ENCODE data around the gene ZNF536.
"Not testable (repeated sequence)": the region's sequence is repeated elsewhere in the genome, so short reads cannot be mapped to it uniquely, and the experiment has no call there.

ZNF536 gene

DNA sequence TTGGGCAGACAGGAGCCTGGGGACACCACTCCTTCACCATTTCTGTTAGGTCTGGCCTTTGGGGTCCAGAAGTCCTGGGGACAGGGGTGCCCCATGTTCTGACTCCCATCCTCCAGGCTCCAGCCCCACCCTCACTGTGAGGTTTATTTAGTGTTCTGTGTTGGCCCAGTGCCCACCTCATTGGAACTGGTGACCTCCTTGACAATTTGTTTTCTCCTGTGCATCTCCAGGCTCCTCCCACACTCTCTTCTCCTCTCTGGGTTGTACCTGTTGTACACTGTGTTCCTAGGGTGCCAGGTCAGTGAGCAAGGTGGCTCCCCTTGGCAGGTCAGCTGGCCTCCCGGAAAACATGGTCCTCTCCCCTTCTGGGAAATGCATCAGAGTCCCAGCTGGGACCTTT lies 110.8 kb downstream of the ZNF536 start:
- no peak for DNase-seq (ENCODE audit: low spot score)

DNA sequence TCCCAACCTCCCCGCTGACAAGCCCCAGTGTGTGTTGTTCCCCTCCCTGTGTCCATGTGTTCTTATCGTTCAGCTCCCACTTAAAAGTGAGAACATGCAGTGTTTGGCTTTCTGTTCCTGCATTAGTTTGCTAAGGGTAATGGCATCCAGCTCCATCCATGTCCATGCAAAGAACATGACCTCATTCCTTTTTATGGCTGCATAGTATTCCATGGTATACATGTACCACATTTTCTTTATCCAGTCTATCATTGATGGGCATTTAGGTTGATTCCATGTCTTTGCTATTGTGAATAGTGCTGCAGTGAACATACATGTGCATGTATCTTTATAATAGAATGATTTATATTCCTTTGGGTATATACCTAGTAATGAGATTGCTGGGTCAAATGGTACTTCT lies 114.1 kb downstream of the ZNF536 start:
- DNase-seq (ENCODE audit: low spot score) = not testable (repeated sequence)

DNA sequence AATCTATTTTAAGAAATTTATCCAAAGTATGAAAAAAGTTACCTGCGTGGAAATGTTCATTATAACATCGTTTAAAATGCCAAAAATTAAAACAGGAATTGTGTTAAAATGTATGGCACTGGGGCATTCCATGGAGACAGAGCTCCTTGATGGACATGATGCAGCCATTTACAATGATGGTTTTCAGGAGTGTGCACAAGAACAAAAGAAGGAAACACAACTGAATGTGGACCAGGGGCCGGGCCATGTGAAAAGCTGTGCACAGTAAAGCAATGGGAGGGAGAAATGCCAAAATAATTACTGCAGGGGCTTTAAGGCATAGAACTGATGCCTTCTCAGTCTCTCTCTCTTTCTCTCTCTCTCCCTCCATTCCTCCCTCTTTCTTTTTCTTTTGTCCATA lies 115.0 kb downstream of the ZNF536 start:
- DNase-seq (ENCODE audit: low spot score) = no peak

DNA sequence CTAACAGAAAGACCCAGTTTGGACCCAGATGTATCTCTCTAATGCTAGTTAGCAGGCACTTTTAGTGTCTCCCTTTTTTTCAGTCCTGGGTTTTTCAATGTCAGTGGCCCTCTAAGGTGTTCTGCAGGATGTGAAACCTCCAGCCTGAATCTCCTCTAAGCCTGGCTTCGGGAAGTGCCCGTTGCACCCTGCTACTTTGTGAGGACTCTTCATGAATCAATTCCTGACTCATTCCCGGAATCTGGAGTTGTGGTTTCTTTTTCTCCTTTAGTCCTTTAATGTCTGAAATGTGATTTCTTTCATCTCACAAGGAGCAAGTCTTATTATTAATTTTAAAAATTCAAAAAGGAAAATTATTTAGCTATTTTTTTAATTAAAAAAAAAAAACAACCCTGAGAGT lies 116.0 kb downstream of the ZNF536 start:
- no peak for DNase-seq (ENCODE audit: low spot score)

DNA sequence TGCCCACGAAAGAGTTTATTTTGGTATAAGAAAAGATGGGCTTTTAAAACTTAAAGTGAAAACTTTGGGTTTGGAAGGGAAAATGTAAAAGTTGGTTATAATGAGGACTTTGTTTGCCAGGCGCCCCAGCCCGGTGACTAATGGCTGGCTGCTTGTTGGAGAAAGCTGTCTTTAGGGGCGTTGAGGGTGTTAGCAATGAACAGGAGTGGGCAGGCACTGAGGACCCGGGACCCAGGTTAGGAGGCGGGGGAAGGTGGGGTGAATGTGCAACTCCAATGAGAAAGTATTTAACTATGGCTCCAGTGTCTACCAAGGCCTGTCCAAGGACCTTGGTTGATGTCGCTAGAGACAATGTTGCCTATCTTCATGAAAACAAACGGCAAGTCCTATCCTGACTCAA lies 118.6 kb downstream of the ZNF536 start:
- no peak for DNase-seq (ENCODE audit: low spot score)

DNA sequence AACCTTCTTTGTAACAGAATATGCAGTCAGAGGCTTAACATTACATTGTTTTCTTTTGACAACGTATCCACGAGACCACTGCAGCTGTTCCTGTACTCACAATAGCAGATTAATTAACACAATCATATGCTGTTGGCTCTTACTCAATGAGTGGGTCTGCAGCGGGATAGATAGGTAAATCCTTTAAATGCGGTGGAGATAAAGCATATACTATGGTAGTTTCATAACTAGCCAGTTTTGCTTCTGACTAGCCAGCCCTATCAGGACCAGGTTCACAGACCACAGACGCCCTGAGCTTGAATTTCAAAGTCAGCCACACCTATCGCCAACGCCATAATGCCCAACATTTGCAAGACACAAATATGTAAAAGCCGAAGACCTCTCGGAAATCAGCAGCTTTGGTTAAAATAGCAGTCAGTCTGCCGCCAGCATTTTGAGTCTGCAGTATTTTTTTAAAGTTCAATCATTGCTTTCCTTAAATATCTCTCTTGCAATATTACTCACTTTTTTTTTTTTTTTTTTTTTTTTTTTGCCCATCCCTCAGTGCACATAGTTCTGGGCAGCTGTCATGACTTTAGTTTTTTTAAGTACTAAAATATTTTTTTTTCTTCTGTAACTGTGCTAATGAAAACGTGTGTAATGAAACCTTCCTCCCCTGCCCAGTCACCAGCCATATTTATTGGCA lies 120.5 kb downstream of the ZNF536 start:
- DNase-seq (ENCODE audit: low spot score) = peak; percentile 61

DNA sequence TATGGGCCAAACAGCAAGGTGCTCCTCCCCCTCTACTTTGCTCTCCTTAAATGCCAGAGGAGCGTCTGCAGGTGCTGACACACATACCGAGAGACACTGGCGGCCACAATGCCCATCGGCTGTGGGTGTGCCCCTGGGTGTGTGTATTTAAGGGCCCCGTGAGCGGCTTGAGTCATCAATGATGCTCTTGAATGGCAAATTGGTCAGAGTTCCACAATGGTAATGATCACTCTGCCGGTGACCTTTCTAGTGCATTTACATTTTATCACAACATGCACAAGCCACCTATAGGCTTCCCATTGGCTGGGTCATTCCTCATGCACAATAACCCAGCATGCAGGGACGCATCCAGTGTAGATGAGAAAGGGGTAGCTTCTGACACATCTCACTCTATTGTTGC lies 124.8 kb downstream of the ZNF536 start:
- DNase-seq (ENCODE audit: low spot score) = no peak

DNA sequence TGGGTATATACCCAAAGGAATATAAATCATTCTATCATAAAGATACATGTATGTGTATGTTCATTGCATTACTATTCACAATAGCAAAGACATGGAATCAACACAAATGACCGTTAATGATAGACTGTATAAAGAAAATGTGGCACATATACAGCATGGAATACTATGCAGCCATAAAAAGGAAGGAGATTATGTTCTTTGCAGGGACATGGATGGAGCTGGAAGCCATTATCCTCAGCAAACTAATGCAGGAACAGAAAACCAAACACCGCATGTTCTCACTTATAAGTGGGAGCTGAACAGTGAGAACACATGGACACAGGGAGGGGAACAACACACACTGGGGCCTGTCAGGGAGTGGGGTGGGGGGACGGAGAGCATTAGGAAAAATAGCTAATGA lies 125.9 kb downstream of the ZNF536 start:
- not testable (repeated sequence) for DNase-seq (ENCODE audit: low spot score)

DNA sequence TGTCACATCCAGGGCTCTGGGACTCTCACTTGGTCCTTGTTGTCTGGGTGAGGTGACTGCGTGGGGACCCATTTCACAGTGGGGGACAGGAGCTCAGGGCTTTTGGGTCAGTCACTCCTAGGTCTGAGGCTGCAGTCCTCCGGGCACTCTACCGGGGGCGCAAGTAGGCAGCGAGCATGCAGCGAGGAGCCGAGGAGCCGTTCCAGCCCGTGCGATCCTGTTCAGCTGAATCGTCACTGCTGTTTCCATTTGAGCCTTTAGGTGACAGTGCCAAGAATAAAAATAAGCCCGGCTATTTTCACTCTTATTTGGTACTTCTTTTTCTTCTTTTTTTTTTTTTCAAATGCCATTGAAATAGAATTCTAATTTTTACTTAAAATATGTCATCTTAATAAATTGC lies 126.5 kb downstream of the ZNF536 start:
- no peak for DNase-seq (ENCODE audit: low spot score)

DNA sequence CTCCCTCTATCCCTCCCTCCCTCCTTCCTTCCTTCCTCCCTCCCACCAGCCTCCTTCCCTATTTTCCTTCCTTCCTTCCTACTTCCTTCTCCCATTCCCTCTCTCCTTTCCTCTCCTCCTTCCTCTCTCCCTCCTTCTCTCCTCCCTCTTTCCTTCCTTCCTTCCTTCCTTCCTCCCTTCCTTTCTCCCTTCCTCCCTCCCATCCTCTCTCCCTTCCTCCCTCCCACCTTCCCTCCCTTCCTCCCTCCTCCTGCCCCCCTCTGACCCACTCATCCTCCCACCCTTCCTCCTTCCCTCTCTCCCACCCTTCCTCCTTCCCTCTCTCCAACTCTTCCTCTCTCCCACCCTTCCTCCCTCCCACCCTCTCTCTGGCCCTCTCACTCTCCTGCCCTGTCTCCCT lies 132.1 kb downstream of the ZNF536 start:
- no peak for DNase-seq (ENCODE audit: low spot score)

DNA sequence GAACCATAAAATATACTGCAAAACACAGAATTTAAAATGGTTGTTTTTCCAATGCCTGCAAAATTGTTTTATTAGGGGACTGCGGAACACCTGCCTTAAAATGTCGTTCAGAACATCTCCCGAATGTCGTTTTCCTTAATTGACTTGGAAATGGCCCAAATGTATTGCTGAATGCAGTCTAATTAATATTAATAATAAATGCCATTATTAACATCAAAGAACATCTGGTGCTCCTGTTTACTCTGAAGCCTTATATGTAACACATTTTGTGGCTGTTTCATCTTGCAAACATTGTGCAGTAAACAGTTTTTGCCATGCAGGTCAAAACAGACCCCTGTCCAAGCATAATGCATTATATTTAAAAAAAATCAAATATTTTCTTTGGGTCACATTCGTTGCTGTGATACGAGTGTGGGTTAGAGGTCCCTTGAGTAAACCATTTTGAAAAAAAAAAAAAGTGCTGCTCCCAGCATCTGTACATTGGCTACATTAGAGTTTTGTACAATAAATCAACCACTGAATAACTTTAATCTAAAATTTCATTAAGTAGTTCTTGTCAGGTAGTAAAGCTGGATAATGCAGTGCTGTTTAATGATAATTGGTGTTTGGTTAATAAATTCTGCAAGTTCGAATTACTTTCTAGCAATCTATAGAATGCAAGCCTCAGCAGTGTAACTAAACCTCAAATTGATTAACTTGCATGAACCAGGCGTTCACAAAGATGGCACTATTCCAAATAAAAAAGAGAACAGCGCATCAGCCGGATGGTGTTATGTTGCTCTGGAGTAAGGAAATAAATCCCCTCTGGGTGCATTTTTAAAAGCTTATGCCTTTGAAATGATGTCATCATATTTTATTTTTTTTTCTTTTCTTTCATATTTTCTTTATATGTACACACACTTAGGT lies 140.2 kb downstream of the ZNF536 start:
- DNase-seq (ENCODE audit: low spot score) = peak; percentile 74

DNA sequence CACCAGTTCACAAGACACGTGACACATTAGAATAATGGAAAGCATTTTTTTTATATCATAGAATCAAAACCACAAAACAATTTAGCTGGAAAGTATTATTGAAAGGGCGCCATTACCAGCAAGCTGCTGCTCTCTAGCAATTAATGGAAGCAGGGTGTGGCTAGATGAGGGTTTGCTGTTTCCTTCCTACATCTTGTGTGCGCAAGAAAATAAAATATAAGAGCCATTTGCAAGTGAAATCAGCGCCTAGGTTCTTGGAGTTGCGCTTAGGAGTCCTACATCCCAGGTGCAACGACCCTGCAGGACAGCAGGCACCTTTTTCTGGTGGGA lies 140.9 kb downstream of the ZNF536 start:
- DNase-seq (ENCODE audit: low spot score) = no peak

DNA sequence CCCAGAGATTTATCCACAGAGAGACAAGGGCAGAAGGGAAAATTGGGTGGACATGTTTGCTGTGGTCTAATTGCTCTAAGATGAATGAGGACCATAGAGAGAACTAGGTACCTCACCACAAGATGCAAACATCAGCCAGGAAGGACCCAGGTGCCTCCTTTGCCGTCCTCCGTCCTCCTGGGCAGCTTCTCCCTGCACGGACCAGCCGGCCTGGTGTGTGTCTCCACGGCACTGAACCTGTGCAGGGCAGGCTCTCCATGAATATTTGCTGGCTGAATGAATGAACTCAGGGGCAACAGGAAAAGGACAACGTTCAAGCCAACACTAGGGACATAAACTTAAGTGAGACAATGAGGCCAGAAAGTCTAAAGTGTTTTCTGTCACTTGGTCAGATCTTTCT lies 143.9 kb downstream of the ZNF536 start:
- no peak for DNase-seq (ENCODE audit: low spot score)

DNA sequence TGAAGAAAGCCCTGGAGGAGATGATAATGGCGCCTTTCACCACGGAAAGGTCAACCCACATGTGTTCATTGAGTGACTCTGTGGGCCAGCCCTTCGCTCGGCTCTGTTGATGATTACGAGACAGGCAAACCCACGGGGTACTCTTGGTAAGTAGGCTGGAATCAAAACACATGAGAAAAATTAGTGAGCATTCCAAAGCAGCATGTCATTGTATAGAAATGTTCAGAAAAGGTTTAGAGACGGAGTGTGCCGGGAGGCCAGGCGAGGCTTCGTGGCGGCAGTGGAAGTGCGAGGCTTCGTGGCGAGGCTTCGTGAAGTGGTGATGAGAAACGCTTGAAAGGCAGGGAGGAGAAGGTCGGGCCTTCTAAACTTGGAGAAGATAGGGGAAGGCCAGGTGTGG lies 144.3 kb downstream of the ZNF536 start:
- no peak for DNase-seq (ENCODE audit: low spot score)

DNA sequence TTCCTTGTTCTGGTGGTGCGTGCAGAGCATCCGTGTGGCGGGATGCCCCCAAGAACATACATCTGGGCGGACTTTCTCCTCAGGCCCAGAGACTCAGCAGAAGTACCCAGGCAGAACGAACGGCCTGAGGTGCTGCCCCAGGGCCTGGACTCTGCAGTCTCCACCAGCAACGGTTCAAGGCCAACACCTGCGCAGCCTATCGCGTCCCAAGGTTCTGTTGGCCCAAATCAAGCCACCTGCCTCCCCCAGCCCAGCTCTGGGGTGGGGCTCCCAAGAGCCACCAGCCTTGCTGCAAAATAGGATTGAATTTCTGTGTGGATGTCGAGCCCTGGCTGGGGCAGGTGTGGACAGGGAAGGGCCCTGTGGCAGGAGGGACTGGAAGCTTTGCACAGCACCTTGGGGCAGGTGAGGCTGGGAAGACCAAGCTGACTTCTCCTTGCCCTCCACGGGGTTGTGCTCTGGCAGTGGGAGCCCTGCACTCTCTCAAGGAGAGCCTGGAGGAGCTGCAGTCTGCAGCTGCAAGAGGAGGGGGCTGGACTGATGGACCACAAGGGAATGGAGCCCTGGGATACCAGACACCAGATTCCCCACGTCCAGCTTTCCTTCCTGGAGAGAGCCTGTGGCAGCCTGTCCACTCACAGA lies 146.9 kb downstream of the ZNF536 start:
- DNase-seq (ENCODE audit: low spot score) = no peak

DNA sequence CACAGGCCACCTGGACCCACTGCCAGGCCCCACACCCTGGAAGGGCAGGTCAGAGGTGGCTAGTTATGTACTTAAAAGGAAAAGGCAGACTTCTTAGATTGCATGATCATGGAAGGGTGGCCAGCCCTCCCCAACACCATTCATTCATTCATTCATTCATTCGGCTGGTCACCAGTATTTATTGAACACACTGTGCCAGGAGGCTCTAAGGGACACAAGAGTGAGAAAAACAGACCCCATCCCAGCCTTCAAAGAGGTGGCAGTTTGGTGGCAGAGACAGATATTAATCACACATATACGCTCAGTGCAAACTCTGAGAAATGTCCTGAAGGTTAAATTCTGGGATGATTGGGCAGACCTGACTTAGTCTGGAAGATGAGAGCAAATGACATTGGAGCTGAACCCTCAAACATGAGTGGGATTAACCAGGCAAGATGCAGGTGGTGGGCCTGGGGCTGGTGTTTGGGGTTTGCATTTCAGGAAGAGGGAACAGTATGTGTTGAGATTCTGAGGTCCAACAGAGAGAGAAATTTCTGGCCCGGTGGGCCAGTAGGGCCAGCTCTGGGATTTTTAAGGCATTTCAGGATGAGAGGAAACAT lies 147.5 kb downstream of the ZNF536 start:
- DNase-seq (ENCODE audit: low spot score) = no peak

DNA sequence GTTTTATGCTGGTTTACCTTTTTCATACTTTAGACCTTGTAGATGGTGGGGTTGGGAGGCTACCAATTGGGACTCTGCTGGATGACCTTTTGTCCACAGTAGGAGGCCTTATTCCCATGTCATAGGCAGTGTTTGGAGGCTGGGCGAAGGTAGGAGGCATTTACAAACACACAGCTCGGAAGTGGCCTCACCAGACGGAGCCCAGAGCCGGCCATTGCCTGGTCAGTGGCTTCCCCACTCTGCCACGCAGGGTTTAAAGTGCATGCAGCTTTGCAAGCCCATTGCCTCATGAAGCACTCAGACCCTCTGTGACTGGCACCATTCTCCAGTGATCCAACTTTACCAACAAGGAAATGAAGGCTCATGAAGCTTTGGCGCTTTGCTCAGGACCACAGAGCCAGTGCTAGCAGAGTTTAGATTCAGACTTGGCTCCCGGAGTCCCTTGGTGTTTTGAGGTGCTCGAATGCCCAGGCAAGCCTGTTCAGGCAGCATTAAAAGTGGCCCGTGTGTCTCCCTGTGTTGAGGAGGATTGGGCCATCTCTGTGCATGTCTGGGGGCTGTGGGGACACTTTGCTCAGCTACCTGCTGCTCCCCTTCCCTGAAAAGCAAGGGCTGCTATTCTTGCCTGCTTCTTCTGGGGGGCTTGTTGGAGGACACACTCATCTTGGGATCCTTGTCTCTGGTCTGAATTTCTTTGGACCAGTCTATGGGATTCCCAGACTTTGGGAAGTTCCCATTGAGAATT lies 148.7 kb downstream of the ZNF536 start:
- no peak for DNase-seq (ENCODE audit: low spot score)

DNA sequence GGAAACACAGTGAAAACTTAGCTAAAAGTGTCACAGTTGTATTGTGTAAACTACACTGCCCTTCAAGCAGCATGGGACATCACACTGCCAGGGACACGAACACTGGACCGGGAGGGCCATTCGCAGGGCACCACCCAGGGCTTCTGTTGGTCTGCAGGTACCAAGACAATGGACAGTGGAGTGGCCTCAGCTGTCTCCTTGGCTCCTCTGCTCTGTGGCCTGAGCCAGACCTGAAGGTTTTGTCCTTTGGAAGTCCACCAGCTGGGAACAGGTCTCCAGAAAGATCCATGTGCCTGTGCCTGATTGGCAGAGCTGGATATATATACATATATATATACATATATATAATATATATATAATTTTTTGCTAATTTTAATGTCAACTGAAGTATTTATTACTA lies 149.8 kb downstream of the ZNF536 start:
- DNase-seq (ENCODE audit: low spot score) = no peak

DNA sequence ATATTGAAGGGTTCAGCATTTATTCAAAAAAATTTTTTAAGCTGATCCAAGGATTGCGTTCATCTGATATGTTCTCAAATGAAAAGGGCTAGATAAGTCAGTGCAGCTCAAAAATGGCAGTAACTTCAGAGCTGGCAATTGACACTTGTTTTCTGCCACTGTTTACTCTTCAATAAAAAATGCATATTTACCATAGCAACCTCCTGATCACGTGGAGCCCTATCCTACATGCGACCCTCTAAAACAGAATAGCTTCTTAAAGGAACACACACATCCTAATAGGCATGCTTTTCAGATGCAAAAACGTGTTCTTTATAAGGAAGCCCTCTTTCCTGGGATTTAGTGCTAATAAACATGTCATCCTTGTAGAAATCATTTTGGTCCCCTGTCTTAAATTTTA lies 150.2 kb downstream of the ZNF536 start:
- no peak for DNase-seq (ENCODE audit: low spot score)

DNA sequence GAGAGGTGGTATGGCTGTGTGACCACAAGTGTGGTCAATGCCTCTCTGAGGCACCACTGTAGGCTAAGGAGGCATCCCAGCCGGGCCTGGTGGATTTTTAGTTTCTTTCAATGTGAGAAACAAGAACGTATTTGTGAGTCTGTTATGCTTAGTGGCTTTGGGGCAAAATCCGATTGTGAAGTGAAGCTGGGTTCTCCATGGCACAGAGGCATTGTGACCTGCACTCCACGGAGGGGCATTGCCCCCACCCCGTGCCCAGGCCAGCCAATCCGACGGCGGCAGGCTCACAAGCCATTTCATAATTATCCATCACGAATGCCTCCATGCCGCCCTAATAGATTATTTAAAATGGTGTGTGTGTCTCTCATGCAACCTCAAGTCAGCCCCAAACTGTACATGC lies 151.6 kb downstream of the ZNF536 start:
- DNase-seq (ENCODE audit: low spot score) = no peak

DNA sequence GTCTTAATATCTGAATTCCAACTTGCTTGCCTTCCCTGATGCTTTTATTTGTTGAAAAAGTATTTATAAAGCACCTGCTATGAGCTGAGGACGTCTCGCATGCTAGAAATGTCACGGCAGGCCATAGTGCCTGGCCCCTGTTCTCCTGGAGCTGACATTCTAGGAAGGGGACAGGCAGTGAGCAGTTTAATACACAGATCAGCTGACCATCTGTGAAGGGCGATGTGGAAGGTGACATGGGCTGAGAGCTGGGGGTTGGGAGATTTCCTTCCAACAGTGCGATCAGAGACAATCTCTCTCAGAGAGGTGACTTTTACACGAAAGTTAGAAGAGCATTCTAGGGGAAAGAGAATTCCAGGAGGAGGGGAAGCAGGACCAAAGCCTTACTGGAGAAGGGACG lies 153.2 kb downstream of the ZNF536 start:
- DNase-seq (ENCODE audit: low spot score) = no peak

DNA sequence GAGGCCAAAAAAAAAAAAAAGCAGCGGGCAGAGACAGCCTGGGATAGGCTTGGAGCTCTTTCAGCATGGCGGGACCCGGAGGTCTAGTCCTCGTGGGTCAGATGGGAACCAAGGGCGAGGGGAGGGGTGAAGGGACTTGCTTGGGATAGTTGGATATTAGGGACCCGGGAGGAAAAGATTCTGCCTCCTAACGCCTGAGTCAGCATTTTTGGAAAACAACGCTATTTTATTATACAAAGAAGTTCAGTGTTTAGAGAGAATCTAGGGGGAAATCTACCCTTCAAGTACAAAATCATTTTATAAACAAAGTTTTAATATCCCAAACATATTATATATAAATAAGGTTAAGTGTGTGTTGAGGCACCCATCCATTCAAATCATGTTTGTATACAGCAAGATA lies 156.7 kb downstream of the ZNF536 start:
- DNase-seq (ENCODE audit: low spot score) = no peak

Data from D341Med (cell line).